NCI-H82 (cell line): ENCODE data around the gene FGA.
"Not testable (repeated sequence)": the region's sequence is repeated elsewhere in the genome, so short reads cannot be mapped to it uniquely, and the experiment has no call there.

Experiments used
- DNase-seq: peaks from one replicate; lab custom pipeline; 2025; lab: John Stamatoyannopoulos, UW

The FGA gene

GRCh38 chr4:154606728-154607723, 16.5 kb upstream of the FGA start:
- DNase-seq: no peak

- no peak for DNase-seq
These were observed 14.2 kb upstream of the FGA start for GRCh38 chr4:154604696-154605200.

GRCh38 chr4:154603033-154603943, 12.7 kb upstream of the FGA start:
- no peak for DNase-seq

- DNase-seq: no peak
These were observed 12.0 kb upstream of the FGA start for GRCh38 chr4:154602404-154603020.

GRCh38 chr4:154597798-154598774, 7.5 kb upstream of the FGA start:
- no peak for DNase-seq

- DNase-seq: not testable (repeated sequence)
These were observed 6.7 kb upstream of the FGA start for GRCh38 chr4:154597281-154597680.

GRCh38 chr4:154595807-154596206, 5.3 kb upstream of the FGA start:
- DNase-seq: no peak

GRCh38 chr4:154594343-154594742, 3.8 kb upstream of the FGA start:
- not testable (repeated sequence) for DNase-seq

GRCh38 chr4:154593868-154594267, 3.3 kb upstream of the FGA start:
- DNase-seq: no peak

- DNase-seq: no peak
These were observed 1.3 kb upstream of the FGA start for GRCh38 chr4:154591890-154592289.

GRCh38 chr4:154589296-154590197, 995 bp downstream of the FGA start:
- DNase-seq: no peak

- no peak for DNase-seq
These were observed 2.3 kb downstream of the FGA start for GRCh38 chr4:154588198-154588597.

GRCh38 chr4:154586296-154587033, 4.1 kb downstream of the FGA start:
- DNase-seq: no peak

- DNase-seq: no peak
These were observed 5.0 kb downstream of the FGA start for GRCh38 chr4:154585369-154586018.

GRCh38 chr4:154584259-154584658, 6.3 kb downstream of the FGA start:
- DNase-seq: no peak

GRCh38 chr4:154583677-154584076, 6.9 kb downstream of the FGA start:
- DNase-seq: no peak

GRCh38 chr4:154583230-154583629, 7.3 kb downstream of the FGA start:
- DNase-seq: no peak

GRCh38 chr4:154582723-154583122, 7.8 kb downstream of the FGA start:
- no peak for DNase-seq
